NCI-H69 (cell line): Measurements from ENCODE around the gene ZBTB22.
"Not testable (repeated sequence)": the region's sequence is repeated elsewhere in the genome, so short reads cannot be mapped to it uniquely, and the experiment has no call there.

Experiments used
- DNase-seq: peaks from one replicate; lab custom pipeline; 2025; lab: John Stamatoyannopoulos, UW

The ZBTB22 gene

GRCh38 chr6:33317669-33318425 lies at the start of gene ZBTB22:
ZBTB22 (minus strand) TSS chr6:33317744; CDS start chr6:33316916, 828 bp downstream.
- peak; percentile 99 for DNase-seq

- no peak for DNase-seq
These were observed 49.6 kb upstream of the ZBTB22 start for GRCh38 chr6:33367009-33367714.

- DNase-seq, result not testable (repeated sequence)
These were observed 47.8 kb upstream of the ZBTB22 start for GRCh38 chr6:33365206-33365971.

- DNase-seq, result not testable (repeated sequence)
These were observed 47.1 kb upstream of the ZBTB22 start for GRCh38 chr6:33364475-33365205.

DNA sequence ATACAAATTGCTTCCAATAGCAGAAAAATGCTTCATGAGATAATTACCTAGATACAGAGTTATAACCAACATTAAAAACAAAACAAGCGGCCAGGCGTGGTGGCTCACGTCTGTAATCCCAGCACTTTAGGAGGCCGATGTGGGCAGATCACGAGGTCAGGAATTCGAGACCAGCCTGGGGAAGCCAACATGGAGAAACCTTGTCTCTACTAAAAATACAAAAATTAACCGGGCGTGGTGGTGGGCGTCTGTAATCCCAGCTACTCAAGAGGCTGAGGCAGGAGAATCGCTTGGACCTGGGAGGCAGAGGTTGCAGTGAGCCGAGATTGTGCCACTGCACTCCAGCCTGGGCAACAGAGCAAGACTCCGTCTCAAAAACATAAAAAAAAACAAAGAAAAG lies 45.9 kb upstream of the ZBTB22 start:
- not testable (repeated sequence) for DNase-seq

GRCh38 chr6:33359331-33359730 lies 41.8 kb upstream of the ZBTB22 start:
- no peak for DNase-seq

DNA sequence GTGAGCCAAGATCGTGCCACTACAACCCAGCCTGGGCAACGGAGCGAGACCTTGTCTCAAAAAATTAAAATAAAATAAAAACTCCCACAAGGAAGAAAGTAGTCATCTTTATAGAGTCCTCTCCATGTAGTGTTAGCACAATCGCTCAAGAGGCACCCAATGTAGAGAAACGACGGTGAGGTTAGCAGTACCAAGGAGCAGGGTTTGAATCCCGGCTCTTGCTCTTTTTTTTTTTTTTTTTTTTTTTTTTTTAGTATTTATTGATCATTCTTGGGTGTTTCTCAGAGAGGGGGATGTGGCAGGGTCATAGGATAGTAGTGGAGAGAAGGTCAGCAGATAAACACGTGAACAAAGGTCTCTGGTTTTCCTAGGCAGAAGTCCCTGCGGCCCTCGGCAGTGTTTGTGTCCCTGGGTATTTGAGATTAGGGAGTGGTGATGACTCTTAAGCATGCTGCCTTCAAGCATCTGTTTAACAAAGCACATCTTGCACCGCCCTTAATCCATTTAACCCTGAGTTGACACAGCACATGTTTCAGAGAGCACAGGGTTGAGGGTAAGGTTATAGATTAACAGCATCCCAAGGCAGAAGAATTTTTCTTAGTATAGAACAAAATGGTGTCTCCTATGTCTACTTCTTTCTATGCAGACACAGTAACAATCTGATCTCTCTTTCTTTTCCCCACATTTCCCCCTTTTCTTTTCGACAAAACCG lies 39.8 kb upstream of the ZBTB22 start:
- not testable (repeated sequence) for DNase-seq

DNA sequence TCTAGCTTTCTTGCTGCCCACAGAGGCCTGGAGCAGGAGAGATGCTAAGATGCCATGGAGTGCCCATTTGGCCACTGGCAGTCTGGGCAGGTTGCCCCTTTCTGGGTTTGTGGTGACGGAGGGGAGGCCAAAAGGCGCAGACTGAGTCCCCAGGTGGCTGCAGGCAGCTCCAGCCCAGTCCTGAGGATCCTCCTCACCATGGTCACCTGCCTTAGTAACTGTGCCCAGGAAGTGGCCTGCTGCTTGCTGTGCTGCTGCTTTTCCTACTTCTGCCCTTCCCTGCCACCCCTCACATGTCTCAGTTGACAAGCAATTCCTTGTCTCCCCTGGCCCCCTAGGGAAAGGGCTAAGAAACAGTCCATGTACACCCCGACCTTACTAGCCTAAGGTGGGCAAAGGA lies 38.8 kb upstream of the ZBTB22 start:
- DNase-seq, result no peak

- DNase-seq, result not testable (repeated sequence)
These were observed 38.3 kb upstream of the ZBTB22 start for GRCh38 chr6:33355860-33356259.

DNA sequence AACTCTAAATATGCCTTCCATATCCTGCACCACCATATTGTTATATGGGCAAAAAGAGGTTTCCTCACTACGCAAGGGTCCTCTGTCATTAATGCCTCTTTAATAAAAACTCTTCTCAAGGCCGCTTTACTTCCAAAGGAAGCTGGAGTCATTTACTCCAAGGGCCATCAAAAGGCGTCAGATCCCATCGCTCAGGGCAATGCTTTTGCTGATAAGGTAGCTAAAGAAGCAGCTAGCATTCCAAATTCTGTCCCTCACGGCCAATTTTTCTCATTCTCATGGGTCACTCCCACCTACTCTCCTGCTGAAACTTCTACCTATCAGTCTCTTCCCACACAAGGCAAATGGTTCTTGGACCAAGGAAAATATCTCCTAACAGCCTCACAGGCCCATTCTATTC lies 30.3 kb upstream of the ZBTB22 start:
- no peak for DNase-seq

GRCh38 chr6:33346972-33347371 lies 29.4 kb upstream of the ZBTB22 start:
- DNase-seq, result not testable (repeated sequence)

- peak; percentile 86 for DNase-seq
These were observed 27.5 kb upstream of the ZBTB22 start for GRCh38 chr6:33344701-33345697.

GRCh38 chr6:33343953-33344611 lies 26.5 kb upstream of the ZBTB22 start:
- no peak for DNase-seq

DNA sequence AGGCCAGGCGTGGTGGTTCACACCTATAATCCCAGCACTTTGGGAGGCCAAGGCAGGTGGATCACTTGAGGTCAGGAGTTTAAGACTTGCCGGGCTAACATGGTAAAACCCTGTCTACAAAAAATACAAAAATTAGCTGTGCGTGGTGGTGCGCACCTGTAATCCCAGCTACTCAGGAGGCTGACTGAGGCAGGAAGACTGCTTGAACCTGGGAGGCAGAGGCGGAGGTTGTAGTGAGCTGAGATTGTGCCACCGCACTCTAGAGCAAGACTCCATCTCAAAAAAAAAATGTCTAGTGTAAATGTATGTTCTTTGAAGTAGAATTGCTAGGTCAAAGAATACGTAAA lies 26.0 kb upstream of the ZBTB22 start:
- not testable (repeated sequence) for DNase-seq

DNA sequence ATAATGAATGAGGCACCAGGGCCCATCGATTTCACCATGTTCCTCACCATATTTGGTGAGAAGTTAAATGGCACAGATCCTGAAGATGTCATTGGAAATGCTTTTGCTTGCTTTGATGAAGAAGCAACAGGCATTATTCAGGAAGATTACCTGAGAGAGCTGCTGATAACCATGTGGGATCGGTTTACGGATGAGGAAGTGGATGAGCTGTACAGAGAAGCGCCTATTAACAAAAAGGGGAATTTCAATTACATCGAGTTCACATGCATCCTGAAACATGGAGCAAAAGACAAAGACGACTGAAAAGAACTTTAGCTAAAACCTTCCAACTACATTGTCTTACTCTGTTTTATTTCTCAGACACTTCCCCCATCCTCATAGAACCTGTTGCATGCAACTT lies 21.6 kb upstream of the ZBTB22 start:
- no peak for DNase-seq

DNA sequence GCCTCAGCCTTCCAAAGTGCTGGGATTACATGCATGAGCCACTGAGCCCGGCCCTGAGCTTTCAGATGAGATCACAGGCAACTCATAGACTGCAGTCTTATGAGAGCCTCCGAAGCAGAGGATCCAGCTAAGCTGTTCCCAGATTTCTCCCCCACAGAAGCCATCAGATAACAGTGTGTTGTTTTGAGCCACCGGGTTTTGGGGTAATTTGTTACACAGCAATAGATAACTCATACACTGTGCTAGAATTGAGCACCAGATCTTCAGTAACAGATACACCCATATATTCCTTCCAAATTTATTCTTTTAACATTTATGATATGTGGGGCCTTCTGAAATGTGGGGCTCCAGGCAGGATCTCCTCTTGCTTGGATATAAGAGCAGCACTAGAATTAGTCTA lies 19.0 kb upstream of the ZBTB22 start:
- no peak for DNase-seq

DNA sequence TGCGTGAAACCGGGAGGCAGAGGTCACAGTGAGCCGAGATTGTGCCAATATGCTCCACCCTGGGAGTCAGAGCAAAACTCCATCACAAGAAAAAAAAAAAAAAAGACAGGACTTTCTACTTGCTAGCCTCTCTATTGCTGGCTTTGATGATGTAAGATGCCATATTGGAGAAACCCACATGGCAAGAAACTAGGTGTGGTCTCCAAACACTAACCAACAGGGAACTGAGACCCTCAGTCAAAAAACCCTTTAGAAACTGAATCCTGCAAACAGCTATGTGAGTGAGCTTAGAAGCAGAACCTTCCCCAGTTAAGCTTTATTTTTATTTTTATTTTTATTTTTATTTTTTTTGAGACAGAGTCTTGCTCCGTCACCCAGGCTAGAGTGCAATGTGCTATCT lies 18.4 kb upstream of the ZBTB22 start:
- no peak for DNase-seq

- no peak for DNase-seq
These were observed 16.1 kb upstream of the ZBTB22 start for GRCh38 chr6:33333666-33334065.

DNA sequence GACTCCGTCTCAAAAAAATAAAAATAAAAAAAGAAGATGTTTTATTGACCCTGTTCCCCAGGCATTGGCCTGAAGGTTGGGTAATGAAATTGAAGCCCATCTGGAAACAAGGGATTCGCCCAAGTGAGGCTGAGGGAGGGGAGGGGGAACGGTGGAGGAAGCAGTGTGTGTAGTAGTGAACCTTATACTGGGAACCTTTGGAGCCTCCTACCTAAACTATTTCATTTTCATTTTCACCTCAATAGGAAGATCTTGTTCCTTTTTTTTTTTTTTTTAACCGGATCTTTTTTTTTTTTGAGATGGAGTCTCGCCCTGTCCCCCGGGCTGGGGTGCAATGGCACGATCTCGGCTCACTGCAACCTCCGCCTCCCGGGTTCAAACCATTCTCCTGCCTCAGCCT lies 13.2 kb upstream of the ZBTB22 start:
- DNase-seq, result no peak

DNA sequence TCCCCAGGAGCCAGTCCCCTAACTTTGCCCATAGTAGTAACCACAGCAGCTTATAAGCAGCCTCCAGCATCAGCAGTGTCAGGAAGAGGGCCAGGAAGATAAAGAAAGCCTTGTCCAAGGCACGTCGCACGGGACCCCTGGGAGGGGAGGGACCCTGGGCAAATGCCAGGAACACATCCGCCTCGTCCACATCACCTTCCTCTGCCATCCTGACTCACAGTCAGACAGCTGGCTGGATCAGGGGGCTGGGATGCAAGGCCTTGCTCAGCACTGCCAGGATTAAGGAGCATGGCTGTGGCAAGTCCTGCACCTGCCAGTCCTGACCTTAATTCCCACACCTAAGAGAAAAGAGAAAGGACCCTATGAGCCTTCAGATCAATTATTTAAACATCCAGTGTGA lies 11.5 kb upstream of the ZBTB22 start:
- no peak for DNase-seq
